ENCODE results near the gene COX7A2.

COX7A2 gene

DNA sequence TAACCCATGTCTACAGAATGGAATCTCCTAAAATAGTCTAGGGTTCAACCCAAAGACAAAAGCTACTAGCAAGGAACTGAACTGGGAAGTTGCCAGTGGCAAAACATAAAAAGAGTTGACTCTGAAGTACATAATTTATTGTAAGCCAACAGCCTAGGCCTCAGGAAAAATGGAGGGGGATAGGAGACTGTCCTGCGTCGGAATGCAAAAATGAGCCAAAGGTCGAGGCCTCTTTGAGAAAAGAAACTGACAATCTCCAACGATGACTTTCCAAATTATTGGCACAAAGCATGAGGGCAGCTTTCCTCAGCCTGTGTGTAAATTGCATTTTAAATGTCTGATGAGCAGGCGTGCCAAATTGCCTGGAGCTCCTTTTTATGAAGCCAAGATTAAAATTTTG, 39.9 kb downstream of the COX7A2 start:
- TF ChIP-seq, protein P1, sequence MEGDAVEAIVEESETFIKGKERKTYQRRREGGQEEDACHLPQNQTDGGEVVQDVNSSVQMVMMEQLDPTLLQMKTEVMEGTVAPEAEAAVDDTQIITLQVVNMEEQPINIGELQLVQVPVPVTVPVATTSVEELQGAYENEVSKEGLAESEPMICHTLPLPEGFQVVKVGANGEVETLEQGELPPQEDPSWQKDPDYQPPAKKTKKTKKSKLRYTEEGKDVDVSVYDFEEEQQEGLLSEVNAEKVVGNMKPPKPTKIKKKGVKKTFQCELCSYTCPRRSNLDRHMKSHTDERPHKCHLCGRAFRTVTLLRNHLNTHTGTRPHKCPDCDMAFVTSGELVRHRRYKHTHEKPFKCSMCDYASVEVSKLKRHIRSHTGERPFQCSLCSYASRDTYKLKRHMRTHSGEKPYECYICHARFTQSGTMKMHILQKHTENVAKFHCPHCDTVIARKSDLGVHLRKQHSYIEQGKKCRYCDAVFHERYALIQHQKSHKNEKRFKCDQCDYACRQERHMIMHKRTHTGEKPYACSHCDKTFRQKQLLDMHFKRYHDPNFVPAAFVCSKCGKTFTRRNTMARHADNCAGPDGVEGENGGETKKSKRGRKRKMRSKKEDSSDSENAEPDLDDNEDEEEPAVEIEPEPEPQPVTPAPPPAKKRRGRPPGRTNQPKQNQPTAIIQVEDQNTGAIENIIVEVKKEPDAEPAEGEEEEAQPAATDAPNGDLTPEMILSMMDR (IDR thresholded peaks at IDR 0.05; ENCODE audit: control insufficient read depth, extremely low read depth, insufficient read depth) = no peak
- no peak for DNase-seq (ENCODE audit: low read depth)
- no peak overlapping the region for H3K4me3 ChIP-seq (ENCODE audit: low read depth, low read length)

DNA sequence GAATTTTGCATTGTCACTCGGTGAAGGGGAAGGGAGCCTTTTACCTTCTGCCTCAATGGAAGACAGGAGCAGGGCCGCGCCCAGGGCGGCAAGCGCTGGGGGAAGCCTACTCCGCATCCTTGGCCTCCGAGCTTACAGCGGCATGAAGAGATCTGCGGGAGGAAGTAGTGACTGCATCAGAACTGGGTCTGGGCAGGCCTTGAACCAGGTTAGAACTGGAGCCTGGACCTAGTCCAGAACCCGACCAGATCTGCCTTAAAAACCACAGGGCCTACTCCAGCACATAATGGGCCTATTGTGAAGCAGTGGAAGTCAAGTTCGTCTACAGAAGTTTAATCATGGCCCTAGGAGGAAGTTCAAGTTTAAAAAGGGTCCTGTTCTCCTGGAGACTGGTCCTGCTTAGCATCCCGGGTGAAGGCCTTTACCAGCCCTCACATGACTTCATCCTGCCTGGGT, 40.9 kb downstream of the COX7A2 start:
- no peak overlapping the region for H3K4me3 ChIP-seq (ENCODE audit: low read depth, low read length)
- TF ChIP-seq, protein P1 (IDR thresholded peaks at IDR 0.05; ENCODE audit: control insufficient read depth, extremely low read depth, insufficient read depth) = no peak
- no peak for DNase-seq (ENCODE audit: low read depth)

DNA sequence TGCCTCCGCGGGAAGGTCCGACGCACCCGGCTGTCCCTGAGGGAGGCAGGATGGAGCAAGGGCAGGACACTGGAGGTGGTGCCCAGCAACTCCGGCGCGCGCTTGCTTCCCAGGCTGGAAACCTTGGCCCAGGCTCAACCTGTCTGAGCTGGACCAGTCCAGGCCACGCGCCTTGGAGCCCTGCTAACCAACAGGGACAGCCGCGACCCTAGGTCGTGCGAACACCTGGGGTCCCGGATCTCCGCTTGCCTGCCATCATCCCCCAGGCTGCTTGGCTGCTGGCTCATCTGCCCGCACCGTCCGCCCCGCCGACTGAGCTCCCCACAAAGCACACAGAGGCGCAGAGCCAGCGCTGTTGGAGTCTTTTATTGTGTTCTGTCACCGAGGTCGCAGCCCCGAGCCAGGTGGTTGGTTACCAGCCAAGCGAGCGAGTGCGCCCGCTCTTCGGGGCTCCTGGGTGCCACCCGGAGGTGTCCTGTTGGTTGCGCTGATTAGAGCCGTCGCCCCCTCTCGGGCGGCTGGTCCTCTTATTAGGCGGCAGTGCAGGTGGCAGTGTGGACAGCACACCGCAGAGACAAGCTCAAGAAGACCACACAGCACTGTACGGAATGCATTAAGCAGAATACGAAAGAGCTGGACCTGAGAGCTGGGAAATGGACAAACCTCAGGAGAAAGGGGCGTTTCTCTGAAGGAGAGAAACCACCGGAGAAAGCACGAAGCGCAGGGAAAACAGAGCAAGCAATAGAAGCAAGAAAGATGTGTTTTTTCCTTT, 41.5 kb downstream of the COX7A2 start:
- TF ChIP-seq, protein P1 (IDR thresholded peaks at IDR 0.05; ENCODE audit: control insufficient read depth, extremely low read depth, insufficient read depth) = no peak
- H3K4me3 ChIP-seq (ENCODE audit: low read depth, low read length) = no peak overlapping the region
- DNase-seq (ENCODE audit: low read depth) = no peak

DNA sequence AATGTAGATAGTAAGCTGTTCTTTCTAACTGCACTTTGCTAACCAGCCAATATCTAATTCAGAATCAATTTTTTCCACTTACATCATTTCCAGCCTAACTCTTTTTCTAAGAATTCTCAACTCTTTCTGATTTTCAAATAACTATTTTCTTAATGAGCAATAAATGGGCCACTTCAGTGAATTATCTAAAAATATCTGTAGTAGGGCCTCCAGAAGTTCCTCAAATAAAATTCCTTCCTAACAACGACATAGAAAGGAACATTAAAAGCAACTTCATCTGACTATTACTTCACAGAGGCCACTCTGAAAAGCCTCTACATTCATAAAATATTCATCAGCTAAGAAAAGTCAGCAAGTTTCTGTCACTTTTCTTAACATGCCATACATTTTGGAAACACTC, 42.6 kb downstream of the COX7A2 start:
- no peak overlapping the region for H3K4me3 ChIP-seq (ENCODE audit: low read depth, low read length)
- TF ChIP-seq, protein P1 (IDR thresholded peaks at IDR 0.05; ENCODE audit: control insufficient read depth, extremely low read depth, insufficient read depth) = no peak
- DNase-seq (ENCODE audit: low read depth) = no peak

DNA sequence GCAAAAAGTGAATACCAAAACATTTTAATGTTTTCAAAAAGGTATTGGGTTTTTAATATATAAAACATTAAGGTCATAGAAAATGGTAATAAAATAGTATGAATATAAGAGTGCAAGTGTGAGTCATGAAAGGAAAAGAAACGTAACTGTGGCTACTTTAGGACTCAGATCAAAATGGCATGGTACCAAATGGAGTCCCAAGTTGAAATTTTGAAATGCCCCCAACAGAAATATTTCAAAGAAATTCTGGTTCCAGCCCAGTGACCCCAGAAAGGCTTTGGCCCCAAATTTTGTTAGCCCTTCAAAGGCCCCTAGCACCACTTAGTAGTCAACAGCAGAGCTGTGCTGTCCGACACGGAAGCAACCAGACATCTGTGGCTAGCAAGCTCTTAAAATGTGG, 43.7 kb downstream of the COX7A2 start:
- no peak for DNase-seq (ENCODE audit: low read depth)
- no peak overlapping the region for H3K4me3 ChIP-seq (ENCODE audit: low read depth, low read length)
- TF ChIP-seq, protein P1 (IDR thresholded peaks at IDR 0.05; ENCODE audit: control insufficient read depth, extremely low read depth, insufficient read depth) = no peak

DNA sequence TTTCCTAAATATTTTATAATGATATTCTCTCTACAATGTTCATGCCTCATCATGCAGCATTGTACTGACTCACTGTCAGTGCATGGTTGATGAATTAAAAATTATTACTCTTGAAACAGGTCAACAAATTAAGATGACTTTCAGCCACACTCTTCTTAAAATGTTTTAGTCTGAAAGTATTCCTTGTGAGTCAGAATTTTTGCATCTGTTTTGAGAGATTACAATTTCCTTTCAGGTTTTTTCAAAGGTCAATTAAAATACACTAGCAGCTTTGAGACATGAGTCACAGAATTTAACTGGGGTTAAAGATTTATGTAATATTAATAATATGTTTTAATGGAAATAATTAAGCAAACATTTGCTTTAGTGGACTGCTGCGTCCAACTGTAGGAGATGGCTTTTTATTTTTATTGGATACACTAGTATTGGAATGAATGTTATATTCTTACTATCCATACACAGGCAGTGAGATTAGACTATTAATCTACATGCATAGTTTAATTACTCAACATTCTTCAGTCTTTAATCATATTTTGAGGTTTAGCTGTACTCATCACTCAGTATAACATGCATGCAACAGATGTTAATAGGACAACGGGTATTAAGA, 47.4 kb downstream of the COX7A2 start:
- H3K4me3 ChIP-seq (ENCODE audit: low read depth, low read length) = no peak overlapping the region
- DNase-seq (ENCODE audit: low read depth) = no peak
- TF ChIP-seq, protein P1 (IDR thresholded peaks at IDR 0.05; ENCODE audit: control insufficient read depth, extremely low read depth, insufficient read depth) = no peak

Data from LNCaP clone FGC (cell line).